NK-92 treated with Interleukin-12 subunit alpha and Interleukin-12 subunit beta, amount 100 ng/mL, for 24 hours (cell line): ENCODE results near the gene LRFN5.

Experiments
- DNase-seq: peaks from one replicate; lab custom pipeline; 2025; lab: John Stamatoyannopoulos, UW

LRFN5 gene

DNA sequence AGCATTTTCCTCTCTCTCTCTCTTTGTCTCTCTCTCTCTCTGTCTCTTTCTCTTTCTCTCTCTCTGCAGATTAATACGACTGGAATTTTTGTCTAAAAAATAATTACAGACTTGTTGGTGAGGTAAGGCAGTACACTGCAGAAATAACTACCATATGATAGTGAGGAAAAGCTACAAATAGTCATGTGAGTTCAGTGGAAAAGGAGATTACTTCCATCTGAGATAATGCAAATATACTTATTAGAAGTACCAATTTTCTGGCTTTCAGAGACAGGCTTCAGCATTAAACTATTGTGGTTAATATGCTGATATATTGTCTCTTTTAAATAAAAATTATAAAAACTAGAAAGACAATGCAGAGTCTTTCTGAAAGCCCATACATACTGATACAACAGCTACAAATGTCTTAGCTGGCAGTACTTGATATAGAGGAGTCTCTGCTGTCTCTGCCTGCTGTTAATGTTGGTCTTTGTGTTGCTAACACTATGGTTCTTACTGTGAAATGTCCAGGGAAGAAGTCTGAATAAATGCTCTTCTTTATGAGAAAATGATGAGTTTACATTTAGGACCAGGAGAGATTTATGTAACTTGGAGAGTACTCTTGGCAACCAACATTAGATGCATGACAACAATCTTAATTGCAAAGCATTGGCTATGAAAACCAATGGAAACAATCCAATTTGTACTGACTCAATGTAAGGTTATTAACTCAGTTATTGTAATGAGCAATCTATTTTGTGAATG lies 167.0 kb downstream of the LRFN5 start:
- DNase-seq: no peak

- no peak for DNase-seq
Observed at GRCh38 chr14:41782511-41782910, 175.8 kb downstream of the LRFN5 start.

- DNase-seq: no peak
Observed at GRCh38 chr14:41783403-41783802, 176.7 kb downstream of the LRFN5 start.

DNA sequence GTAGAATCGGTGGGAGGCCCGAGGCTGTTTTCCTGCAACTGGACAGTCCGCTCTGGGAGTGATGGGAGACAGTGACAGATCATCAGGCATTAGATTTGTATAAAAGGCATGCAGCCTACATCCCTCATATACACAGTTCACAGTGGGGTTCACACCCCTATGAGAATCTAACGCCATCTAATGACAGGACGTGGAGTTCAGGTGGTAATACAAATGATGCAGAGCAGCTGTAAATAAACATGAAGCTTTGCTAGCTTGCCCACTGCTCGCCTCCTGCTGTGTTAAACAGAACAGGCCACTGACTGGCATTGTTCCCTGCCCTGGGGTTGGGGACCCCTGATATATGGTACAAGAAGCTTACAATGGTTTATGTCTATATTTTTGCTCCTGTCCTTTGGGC lies 179.0 kb downstream of the LRFN5 start:
- no peak for DNase-seq

DNA sequence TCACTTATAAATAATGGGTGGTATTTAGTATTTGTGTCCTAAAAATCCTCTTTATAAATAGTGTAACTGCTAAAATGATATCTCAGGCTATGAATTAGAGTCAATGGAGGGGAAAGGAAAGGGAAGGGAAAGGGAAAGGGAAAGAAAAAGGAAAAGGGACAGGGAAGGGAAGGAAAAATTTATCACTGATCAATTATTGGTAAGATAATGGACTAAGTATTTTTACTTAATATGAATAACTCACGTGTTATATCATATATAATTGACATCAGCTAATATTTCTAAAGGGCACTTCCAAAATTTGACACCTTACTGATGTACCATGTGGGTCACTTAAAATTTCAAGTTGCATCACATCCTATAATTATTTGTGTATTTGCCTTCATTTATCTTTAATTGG lies 193.1 kb downstream of the LRFN5 start:
- DNase-seq: no peak

GRCh38 chr14:41805633-41806032 lies 199.0 kb downstream of the LRFN5 start:
- DNase-seq: no peak

DNA sequence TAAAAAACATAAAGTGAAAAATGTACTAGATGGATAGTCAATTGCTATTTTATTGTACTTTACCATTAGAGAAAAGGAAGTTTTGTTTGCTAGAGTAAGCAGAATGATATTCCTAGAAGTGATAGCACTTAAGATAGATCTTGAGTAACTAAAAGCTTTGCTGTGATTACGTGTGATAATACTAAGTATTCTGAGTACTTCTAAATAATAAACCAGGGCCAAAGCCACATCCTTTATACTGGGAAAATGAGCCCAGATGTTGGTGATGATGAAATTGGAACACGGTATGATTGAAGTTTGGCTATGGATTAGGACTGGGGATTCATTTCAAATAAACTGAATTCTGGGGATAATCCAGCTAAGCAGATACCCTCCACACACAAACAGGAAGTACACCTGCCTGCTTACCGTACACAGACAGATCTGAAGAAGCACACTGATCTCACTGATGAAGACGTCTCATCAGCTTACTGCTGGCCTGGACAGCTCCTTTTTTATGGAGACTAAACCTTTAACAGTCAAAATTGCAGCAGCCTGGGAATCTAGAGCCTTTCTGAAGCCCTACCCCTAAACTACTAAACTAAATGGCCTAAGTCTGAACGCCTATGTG lies 199.8 kb downstream of the LRFN5 start:
- DNase-seq: no peak

DNA sequence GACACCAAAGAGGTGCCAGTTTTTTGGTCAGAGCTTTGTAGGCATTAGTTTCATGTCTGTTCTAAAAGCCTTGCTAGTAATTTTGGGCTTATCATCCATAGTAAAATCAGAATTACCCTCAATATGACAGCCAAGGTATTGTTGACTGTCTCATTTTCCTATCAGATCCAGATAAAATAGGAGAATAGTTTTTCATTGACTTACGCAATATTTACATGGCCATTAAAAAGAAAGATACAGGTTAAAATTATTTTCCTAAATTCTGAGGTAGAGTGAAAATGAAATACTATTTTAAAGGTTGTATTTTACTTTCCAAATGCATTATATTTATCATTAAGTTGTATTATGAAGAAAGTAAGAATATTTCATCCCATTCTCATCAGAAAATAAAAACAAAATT lies 203.7 kb downstream of the LRFN5 start:
- no peak for DNase-seq

- DNase-seq: no peak
Observed at GRCh38 chr14:41817626-41818025, 210.9 kb downstream of the LRFN5 start.

- no peak for DNase-seq
Observed at GRCh38 chr14:41824441-41824840, 217.8 kb downstream of the LRFN5 start.

GRCh38 chr14:41825622-41826021 lies 218.9 kb downstream of the LRFN5 start:
- DNase-seq: no peak

GRCh38 chr14:41830714-41831406 lies 224.2 kb downstream of the LRFN5 start:
- DNase-seq: no peak

DNA sequence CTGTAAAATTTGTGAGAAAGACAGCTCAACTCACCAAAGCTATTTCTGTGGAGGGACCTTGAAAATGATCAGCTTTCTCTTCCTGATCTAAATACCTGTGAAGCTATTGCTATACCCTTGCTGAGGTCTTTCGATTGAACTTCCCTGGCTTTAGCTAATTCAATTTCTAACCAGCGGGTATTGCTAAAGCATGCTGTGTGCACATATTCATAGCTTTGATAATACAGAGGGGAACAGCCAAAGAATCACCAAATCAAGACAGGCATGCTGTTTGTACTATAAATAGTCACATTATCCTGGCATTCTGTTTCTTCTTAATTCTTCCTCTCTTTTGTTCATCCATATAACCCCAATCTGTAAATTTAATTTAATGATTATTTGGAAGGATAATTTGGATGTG lies 233.0 kb downstream of the LRFN5 start:
- DNase-seq: no peak

- no peak for DNase-seq
Observed at GRCh38 chr14:41859336-41859735, 252.7 kb downstream of the LRFN5 start.

DNA sequence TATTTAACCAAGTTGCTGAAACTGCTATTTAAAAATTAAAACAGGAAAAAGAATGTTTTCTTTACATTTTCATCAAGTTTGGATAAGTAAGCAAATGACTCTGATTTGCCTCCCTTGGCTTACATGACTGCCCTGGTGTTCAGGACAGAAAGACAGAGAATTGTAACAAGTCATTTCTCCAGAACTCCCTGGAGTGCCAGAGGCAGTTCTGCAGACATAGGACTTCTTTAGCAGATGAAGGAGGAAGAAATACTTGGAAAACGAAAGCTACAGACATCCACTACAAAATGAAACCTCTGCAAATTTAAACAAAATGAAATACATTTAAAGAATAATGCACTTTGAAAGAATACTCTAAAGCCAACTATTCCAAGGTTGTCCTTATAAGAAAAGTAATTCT lies 253.9 kb downstream of the LRFN5 start:
- DNase-seq: no peak

DNA sequence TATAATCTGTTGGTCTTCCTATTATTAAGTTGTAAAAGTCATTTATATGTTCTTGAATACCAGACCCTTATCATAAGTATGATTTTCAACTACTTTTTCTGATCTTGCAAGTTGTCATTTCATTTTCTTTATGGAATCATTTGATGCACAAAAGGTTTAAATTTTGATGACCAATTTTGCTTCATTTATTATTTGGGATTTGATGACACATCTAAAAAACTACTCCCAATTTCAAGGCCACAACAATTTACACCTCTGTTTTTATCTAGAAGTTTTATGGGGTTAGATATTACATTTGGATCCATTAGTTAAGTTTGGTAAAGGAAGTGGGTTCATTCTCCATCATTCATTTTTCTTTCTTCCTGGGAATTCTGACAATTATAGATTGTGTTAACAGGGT lies 259.2 kb downstream of the LRFN5 start:
- DNase-seq: no peak

- DNase-seq: no peak
Observed at GRCh38 chr14:41868396-41868795, 261.7 kb downstream of the LRFN5 start.

DNA sequence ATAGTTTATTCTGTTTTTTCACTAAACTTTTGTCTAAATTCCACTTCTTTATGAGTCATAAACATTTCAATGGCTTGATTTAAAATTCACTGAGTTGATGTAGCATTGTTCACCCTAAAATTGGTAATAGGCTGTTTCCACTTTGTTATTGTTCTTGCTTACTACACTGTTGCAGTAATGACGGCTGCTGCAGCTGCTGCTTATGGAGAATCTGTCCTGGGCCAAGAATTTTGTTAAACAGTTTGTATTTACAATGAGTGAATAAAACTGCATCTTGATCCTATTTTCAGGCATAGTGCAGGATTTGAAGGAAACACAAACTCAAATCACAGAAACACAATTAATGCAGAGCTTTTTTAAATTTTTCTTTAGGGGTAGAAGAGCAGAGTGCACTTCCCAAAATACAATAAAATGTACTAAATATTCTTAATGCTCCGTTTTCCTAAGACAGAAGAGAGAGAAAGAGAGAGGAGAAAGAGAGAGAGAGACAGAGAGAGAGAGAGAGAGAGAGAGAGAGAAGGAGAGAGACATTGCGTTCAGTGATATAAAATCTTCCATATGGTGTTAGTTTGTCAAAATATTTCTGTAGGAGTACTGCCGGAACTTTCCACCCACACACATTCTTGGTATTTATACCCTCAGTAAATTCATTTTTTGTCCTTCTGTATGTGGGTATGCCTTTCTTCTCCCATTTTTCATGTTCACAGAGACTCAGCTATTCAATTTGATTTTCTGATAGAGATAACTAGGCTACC lies 266.4 kb downstream of the LRFN5 start:
- no peak for DNase-seq

DNA sequence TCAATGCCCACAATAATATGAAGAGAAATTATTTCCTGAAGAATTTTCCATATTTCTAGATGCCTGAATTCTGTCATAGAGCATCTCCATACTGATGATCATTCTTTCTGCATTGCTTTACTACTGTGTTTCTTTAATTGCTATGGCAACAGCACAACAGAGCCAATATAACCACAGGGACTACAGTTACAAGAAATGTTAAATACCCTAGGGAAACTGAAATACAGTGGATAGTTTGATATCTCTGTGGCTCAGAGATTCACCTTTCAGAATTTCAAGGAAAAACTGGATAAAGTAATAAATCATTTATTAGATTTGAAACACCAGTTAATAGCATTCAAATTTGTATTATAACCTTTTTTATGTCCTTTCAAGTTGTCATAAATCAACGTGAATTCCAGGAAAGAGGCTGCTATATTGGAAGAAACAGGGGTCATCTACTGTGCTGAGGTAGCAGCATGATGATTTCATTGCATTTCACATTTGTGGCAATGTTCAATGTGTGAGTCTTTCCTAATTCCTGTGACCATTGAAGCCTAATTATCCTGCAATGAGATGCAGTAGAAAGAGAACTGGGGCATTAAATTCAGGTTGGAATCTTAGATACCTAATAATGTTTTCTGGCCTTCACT lies 267.1 kb downstream of the LRFN5 start:
- no peak for DNase-seq

GRCh38 chr14:41875116-41875515 lies 268.4 kb downstream of the LRFN5 start:
- no peak for DNase-seq

DNA sequence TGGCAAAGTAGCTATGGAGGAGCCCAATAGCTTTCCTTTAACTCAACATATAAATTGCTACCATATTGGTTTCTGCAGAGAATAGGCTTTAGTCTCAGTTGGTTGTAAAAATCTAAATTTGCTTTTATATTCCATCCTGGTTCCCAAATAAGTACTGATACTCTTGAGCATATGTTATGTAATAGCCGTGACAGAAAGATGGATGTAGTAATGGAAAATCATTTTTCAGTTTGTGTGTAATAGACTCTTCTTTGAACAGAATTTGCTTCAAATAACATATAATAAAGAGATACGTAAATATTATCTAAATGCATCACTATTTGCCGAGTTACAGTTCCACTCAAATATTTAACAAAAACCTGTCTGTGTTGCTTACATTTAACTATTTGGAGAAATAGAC lies 271.6 kb downstream of the LRFN5 start:
- DNase-seq: no peak

DNA sequence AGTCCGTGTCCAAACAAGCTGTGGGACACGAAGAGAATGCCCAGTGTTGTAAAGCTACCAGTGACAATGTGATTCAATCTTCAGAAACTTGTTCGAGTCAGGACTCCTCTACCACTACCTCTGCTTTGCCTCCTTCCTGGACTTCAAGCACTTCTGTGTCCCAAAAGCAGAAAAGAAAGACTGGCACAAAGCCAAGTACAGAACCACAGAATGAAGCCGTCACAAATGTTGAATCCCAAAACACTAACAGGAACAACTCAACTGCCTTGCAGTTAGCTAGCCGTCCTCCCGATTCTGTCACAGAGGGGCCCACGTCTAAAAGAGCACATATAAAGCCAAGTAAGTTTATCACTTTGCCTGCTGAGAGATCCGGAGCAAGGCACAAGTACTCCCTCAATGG lies 284.9 kb downstream of the LRFN5 start:
- DNase-seq: no peak
